H1 (cell line): ENCODE results near the gene RPL7L1. TPM values are rescaled to one million over a fixed set of nuclear protein-coding genes. Genes with fewer than 3 reads are reported as not detected.

ENCODE experiments used
- CTCF ChIA-PET: fragments of 300-600 bp; sonication (Branson Sonifier 250); formaldehyde crosslinking; loops from one replicate; lab custom pipeline; 2021; ENCODE audit not compliant: partially characterized antibody; lab: Charles Lee
- POLR2A ChIA-PET: fragments of 300-600 bp; sonication (Branson Sonifier 250); formaldehyde crosslinking; loops from one replicate; lab custom pipeline; 2021; ENCODE audit warnings: inconsistent platforms; ENCODE audit not compliant: partially characterized antibody; lab: Charles Lee
- DNase-seq, 2 experiments: peaks; one replicate each; pipeline versions ENCODE4 v3.0.0 to v3.0.0-alpha.2; 2010 to 2022; ENCODE audit warnings: low spot score in 2 of 2, low read depth in 1 of 2, mixed read lengths in 1 of 2
- FAIRE-seq: peaks from 2 replicates; lab custom pipeline; 2011; peaks lifted over from hg19 to GRCh38; lab: Jason Lieb, UNC
- H2AFZ ChIP-seq: 2 replicates; pipeline ENCODE4 v1.8.1; 2012; ENCODE audit warnings: low read length, inconsistent platforms
- H2AK5ac ChIP-seq: 2 replicates; pipeline ENCODE4 v1.6.1; 2013; ENCODE audit warnings: low read depth, low read length
- H2BK120ac ChIP-seq: replicated peaks from 2 replicates; pipeline ENCODE3; 2013; ENCODE audit warnings: low read depth, low read length, inconsistent platforms
- H2BK12ac ChIP-seq: 2 replicates; pipeline ENCODE4 v1.6.1; 2013; ENCODE audit warnings: low read depth, low read length
- H2BK15ac ChIP-seq: 2 replicates; pipeline ENCODE4 v1.6.1; 2013; ENCODE audit warnings: low read length
- H2BK20ac ChIP-seq: 2 replicates; pipeline ENCODE4 v1.6.1; 2013; ENCODE audit warnings: low read length
- H2BK5ac ChIP-seq: 2 replicates; pipeline ENCODE4 v1.6.1; 2013; ENCODE audit warnings: low read depth, low read length
- H3K14ac ChIP-seq: 2 replicates; pipeline ENCODE4 v1.6.1; 2013; ENCODE audit warnings: inconsistent platforms; ENCODE audit not compliant: insufficient read length
- H3K18ac ChIP-seq: 2 replicates; pipeline ENCODE4 v1.6.1; 2013; ENCODE audit warnings: low read length; ENCODE audit errors: extremely low read depth
- H3K23ac ChIP-seq: 2 replicates; pipeline ENCODE4 v1.6.1; 2013; ENCODE audit warnings: inconsistent platforms; ENCODE audit not compliant: insufficient read length
- H3K23me2 ChIP-seq: 2 replicates; pipeline ENCODE4 v1.6.1; 2013; ENCODE audit warnings: low read depth, low read length
- H3K27ac ChIP-seq: 2 replicates; pipeline ENCODE4 v1.6.1; 2011; ENCODE audit warnings: low read depth, low read length, inconsistent platforms
- H3K27me3 ChIP-seq, 4 experiments: replicated peaks in 1 of 4; 1 replicate in 1 of 4; 2 replicates in 3 of 4; pipeline versions ENCODE4 v1.6.1 to v1.8.1; 2011 to 2013; ENCODE audit warnings: low read length in 3 of 4, mild to moderate bottlenecking in 3 of 4, inconsistent platforms in 2 of 4, mixed read lengths in 2 of 4, moderate library complexity in 1 of 4; ENCODE audit not compliant: control insufficient read depth in 3 of 4, insufficient read depth in 3 of 4; ENCODE audit errors: extremely low read depth in 1 of 4
- H3K36me3 ChIP-seq, 4 experiments: 2 replicates each; pipeline versions ENCODE4 v1.6.1 to v1.8.1; 2011 to 2013; ENCODE audit warnings: mild to moderate bottlenecking in 4 of 4, low read length in 3 of 4, moderate library complexity in 2 of 4, control low read depth in 1 of 4, inconsistent platforms in 1 of 4; ENCODE audit not compliant: insufficient read depth in 4 of 4, control insufficient read depth in 2 of 4
- H3K4ac ChIP-seq: replicated peaks from 2 replicates; pipeline ENCODE3; 2013; ENCODE audit warnings: low read length, low read depth, mixed read lengths, inconsistent platforms; ENCODE audit not compliant: insufficient read length
- H3K4me1 ChIP-seq, 4 experiments: replicated peaks in 1 of 4; 1 replicate in 1 of 4; 2 replicates in 3 of 4; pipeline versions ENCODE4 v1.6.1 to v1.8.1; 2011 to 2013; ENCODE audit warnings: low read length in 3 of 4, inconsistent platforms in 2 of 4, mixed read lengths in 1 of 4; ENCODE audit not compliant: insufficient read depth in 4 of 4, control insufficient read depth in 3 of 4
- H3K4me2 ChIP-seq, 2 experiments: 2 replicates each; pipeline versions ENCODE4 v1.6.1 to v1.8.1; 2011 to 2013; ENCODE audit warnings: low read depth in 2 of 2, low read length in 2 of 2, control low read depth in 1 of 2, inconsistent platforms in 1 of 2, mild to moderate bottlenecking in 1 of 2; ENCODE audit not compliant: insufficient read depth in 1 of 2
- H3K4me3 ChIP-seq, 4 experiments: fragments of 200-600, 300-600 bp in 1 of 4; sonication (generic), shearing (Covaris generic), sonication (Bioruptor Twin) in 1 of 4; 2 replicates each; pipeline versions ENCODE4 v1.5.1 to v1.8.1; 2011 to 2016; ENCODE audit warnings: low read length in 4 of 4, low read depth in 3 of 4, control low read depth in 2 of 4, inconsistent platforms in 2 of 4, mild to moderate bottlenecking in 2 of 4, mixed read lengths in 1 of 4, moderate library complexity in 1 of 4; ENCODE audit not compliant: insufficient read depth in 2 of 4; ENCODE audit errors: extremely low read depth in 1 of 4
- H3K56ac ChIP-seq: replicated peaks from 2 replicates; pipeline ENCODE3; 2013; ENCODE audit warnings: low read depth, mild to moderate bottlenecking, mixed read lengths, low read length, inconsistent platforms; ENCODE audit not compliant: insufficient read length
- H3K79me1 ChIP-seq: 2 replicates; pipeline ENCODE4 v1.6.1; 2013; ENCODE audit warnings: low read depth, low read length, control low read depth
- H3K79me2 ChIP-seq, 2 experiments: 2 replicates each; pipeline versions ENCODE4 v1.6.1 to v1.8.1; 2012 to 2013; ENCODE audit warnings: low read length in 2 of 2, mild to moderate bottlenecking in 2 of 2, inconsistent platforms in 1 of 2; ENCODE audit not compliant: insufficient read depth in 2 of 2, control insufficient read depth in 1 of 2
- H3K9ac ChIP-seq, 4 experiments: replicated peaks in 1 of 4; 1 replicate in 1 of 4; 2 replicates in 3 of 4; pipeline versions ENCODE4 v1.6.1 to v1.8.1; 2011 to 2013; ENCODE audit warnings: low read depth in 3 of 4, low read length in 3 of 4, control low read depth in 2 of 4, mild to moderate bottlenecking in 2 of 4, moderate library complexity in 2 of 4, inconsistent platforms in 1 of 4; ENCODE audit errors: extremely low read depth in 1 of 4
- H3K9me3 ChIP-seq, 2 experiments: 2 replicates each; pipeline versions ENCODE4 v1.6.1 to v1.8.1; 2012 to 2013; ENCODE audit warnings: mild to moderate bottlenecking in 2 of 2, moderate library complexity in 2 of 2, control low read depth in 1 of 2, inconsistent platforms in 1 of 2, low read depth in 1 of 2, low read length in 1 of 2, mixed read lengths in 1 of 2; ENCODE audit not compliant: insufficient read depth in 2 of 2
- H4K20me1 ChIP-seq, 2 experiments: replicated peaks in 1 of 2; 2 replicates each; pipeline versions ENCODE3 to v1.8.1; 2011 to 2013; ENCODE audit warnings: inconsistent platforms in 2 of 2, low read length in 2 of 2, mild to moderate bottlenecking in 1 of 2; ENCODE audit not compliant: insufficient read depth in 2 of 2, control insufficient read depth in 1 of 2
- H4K5ac ChIP-seq: 2 replicates; pipeline ENCODE4 v1.6.1; 2013; ENCODE audit warnings: low read length, low read depth, mixed read lengths, inconsistent platforms; ENCODE audit not compliant: insufficient read length
- H4K8ac ChIP-seq: 2 replicates; pipeline ENCODE4 v1.8.0; 2013; ENCODE audit warnings: mild to moderate bottlenecking, moderate library complexity, low read length, inconsistent platforms; ENCODE audit not compliant: insufficient read depth; ENCODE audit errors: extremely low read depth
- H4K91ac ChIP-seq: replicated peaks from 2 replicates; pipeline ENCODE3; 2013; ENCODE audit warnings: low read length, mixed read lengths, inconsistent platforms; ENCODE audit not compliant: insufficient read length
- POLR2AphosphoS5 ChIP-seq: IDR thresholded peaks from 2 replicates; pipeline ENCODE4 v1.6.1; 2011; ENCODE audit warnings: low read depth, low read length
- TCF12 ChIP-seq: IDR thresholded peaks from 2 replicates; pipeline ENCODE4 v1.6.1; 2011; ENCODE audit warnings: low read depth, mild to moderate bottlenecking, low read length
- WGBS, 2 experiments: shearing (Covaris generic) in 1 of 2; methylation state at CpG; one replicate each; pipeline versions ENCODE4 v1.1.6 to v1.1.7; 2013 to 2015; ENCODE audit warnings: low lambda C conversion rate in 2 of 2, mixed read lengths in 2 of 2, inconsistent platforms in 1 of 2, low coverage in 1 of 2, missing lambda C conversion rate in 1 of 2; ENCODE audit not compliant: insufficient replicate concordance in 2 of 2, insufficient coverage in 1 of 2, insufficient read length in 1 of 2; ENCODE audit errors: extremely low coverage in 1 of 2, missing lambda C conversion rate in 1 of 2; 5-methylcytosine and 5-hydroxymethylcytosine counted together
- polyA plus RNA-seq, 7 experiments: library from polyadenylated mRNA; depleted of rRNA in 3 of 7; stranded (reverse) in 5 of 7; unstranded in 2 of 7; fragments of >200 nt in 5 of 7; fragments of 200-250 nt in 2 of 7; gene quantifications; 1 replicate in 5 of 7; 2 replicates in 1 of 7; 4 replicates in 1 of 7; pipeline versions ENCODE4 v1.2.1 to v1.2.3, GENCODE V29; 2011 to 2013; ENCODE audit warnings: missing spikeins in 2 of 7, mixed read lengths in 2 of 7
- total RNA-seq: library from RNA; stranded (reverse); fragmentation: NEBNext Ultra II Directional; extraction: Animal tissue kit (Norgen Biotek cat#: 25700); gene quantifications from 2 replicates; pipeline ENCODE4 v1.2.1, GENCODE V29; 2021
- TF ChIP-seq, protein P1 (sequence below): IDR thresholded peaks from 2 replicates; pipeline ENCODE4 v1.6.1; 2012; ENCODE audit warnings: inconsistent platforms

Gene RPL7L1
- total and polyA plus RNA-seq, 2 of the 8 experiments (the other 6 are each of a cell fraction or from before 2014, with no cell fraction given), result 31.0 to 117 TPM

DNA sequence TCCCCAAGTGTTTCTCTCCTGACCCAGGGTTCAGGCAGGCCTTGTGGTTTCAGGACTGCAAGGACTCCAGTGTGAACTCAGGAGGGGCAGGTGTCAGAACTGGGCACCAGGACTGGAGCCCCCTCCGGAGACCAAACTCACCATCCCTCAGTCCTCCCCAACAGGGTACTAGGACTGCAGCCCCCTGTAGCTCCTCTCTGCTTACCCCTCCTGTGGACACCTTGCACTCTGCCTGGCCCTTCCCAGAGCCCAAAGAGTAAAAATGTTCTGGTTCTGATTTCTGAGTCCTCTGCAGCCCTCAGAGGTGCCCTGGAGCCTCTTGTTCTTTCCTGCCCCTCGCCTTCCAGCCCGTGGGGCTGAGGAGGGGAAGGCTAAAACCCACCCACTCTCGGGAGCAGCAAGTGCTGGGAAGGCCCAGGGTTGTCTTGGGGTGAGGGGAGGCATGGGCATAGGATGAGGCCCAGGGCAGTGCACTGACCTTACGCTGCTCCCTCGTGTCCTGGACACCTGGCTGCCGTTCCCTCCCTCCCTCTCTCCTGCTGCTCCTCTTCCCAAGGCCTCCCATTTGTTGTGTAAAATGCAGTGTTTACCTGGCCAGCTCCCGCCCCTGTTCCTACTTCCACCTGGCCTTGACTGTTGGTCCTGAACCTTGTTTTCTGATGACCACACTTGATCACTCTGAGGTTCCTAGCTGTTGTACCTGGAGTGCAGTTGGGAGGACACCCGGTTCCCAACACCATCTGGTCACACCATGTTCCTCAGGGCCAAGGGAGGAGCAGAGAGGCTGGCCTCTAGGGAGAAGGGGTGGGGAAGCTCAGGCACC is 59.8 kb downstream of the RPL7L1 start:
- WGBS, 2 experiments, result 86% methylated on average over 8 of the region's 9 CpGs; no CpG with 5 or more reads in 1 of the 2 experiments
- Histone ChIP-seq H3K56ac (no peak overlapping the region), H4K91ac (no peak overlapping the region), H4K5ac (no peak overlapping the region), H3K14ac (no peak overlapping the region), H3K4me3 (no peak overlapping the region), H3K18ac (no peak overlapping the region), H2BK20ac (no peak overlapping the region), H3K23ac (no peak overlapping the region), H3K27ac (no peak overlapping the region), H3K36me3 (peaks cover 3 to 40% (median 20%) of the 10 kb centered on the region in 4 experiments; a peak in 7 of 8 replicates), H3K79me2 (peaks cover 0 to 9% of the 10 kb centered on the region in 2 experiments; a peak in 2 of 4 replicates), H2BK12ac (no peak overlapping the region), H3K23me2 (no peaks in the 10 kb centered on the region), H3K4me1 (peaks cover 0 to 6% (median 1%) of the 10 kb centered on the region in 4 experiments; a peak in 4 of 7 replicates), H2BK15ac (no peak overlapping the region)
- POLR2A ChIA-PET, result interaction anchor here (0.9 to 2.2 kb wide), 6 partner anchors 10 to 204 kb away, joined by 3 to 13 read pairs (median 4); partner anchors contain the start of genes CNPY3 and GNMT
- DNase-seq, result no peak
- CTCF ChIA-PET, result interaction anchor here (1.0 to 1.4 kb wide), 3 partner anchors 28 to 72 kb away, joined by 3 to 5 read pairs (median 4); no protein-coding TSS in a partner anchor
- TF ChIP-seq POLR2AphosphoS5 (peak; percentile 22; the same call in 1 of the 2 replicates), TCF12 (no peak)
- TF ChIP-seq, protein P1, sequence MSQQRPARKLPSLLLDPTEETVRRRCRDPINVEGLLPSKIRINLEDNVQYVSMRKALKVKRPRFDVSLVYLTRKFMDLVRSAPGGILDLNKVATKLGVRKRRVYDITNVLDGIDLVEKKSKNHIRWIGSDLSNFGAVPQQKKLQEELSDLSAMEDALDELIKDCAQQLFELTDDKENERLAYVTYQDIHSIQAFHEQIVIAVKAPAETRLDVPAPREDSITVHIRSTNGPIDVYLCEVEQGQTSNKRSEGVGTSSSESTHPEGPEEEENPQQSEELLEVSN, result no peak
- TF ChIP-seq, all 59 proteins: peak for 1
- Histone ChIP-seq H4K20me1 (peaks cover 0 to 2% of the 10 kb centered on the region in 2 experiments), H2BK120ac (no peak overlapping the region), H3K79me1 (peaks cover 2% of the 10 kb centered on the region; the same call in 1 of the 2 replicates), H3K9me3 (no peaks in the 10 kb centered on the region), H2AK5ac (no peak overlapping the region; the same call in 1 of the 2 replicates), H3K9ac (no peak overlapping the region; a peak in 1 of 7 replicates), H2BK5ac (peak overlapping the region; percentile 32; the same call in 1 of the 2 replicates), H3K27me3 (no peaks in the 10 kb centered on the region), H4K8ac (no peak overlapping the region), H3K4me2 (peak overlapping the region in 1 of 2 experiments; percentile 13; a peak in 1 of 4 replicates), H2AFZ (no peak overlapping the region), H3K4ac (no peak overlapping the region)
- FAIRE-seq, result no peak
